Heart left ventricle (tissue), 16 donors: Measurements from ENCODE around the gene ATP9A. TPM values are rescaled to one million over a fixed set of nuclear protein-coding genes. Genes with fewer than 3 reads are reported as not detected.
"Not testable (repeated sequence)": the region's sequence is repeated elsewhere in the genome, so short reads cannot be mapped to it uniquely, and the experiment has no call there.

ENCODE experiments used
- ATAC-seq, 4 donors: fragments of 200-7000 bp; cut with Tn5 transposase; one replicate each; pipeline ENCODE4 v1.9.1; 2020 to 2022; ENCODE audit warnings: moderate library complexity in 4 of 4, mild to moderate bottlenecking in 3 of 4, moderate number of reproducible peaks in 1 of 4
- DNase-seq, 5 donors: peaks; one replicate each; pipeline ENCODE4 v3.0.0-alpha.2; 2020
- H3K27ac ChIP-seq, 12 donors: fragments of 200-600 bp; sonication (generic) in 4 of 12; one replicate each; pipeline versions ENCODE4 v1.5.0 to v1.8.0; 2016 to 2022; ENCODE audit warnings: mild to moderate bottlenecking in 2 of 12
- H3K27me3 ChIP-seq, 9 donors: fragments of 200-600 bp; sonication (generic) in 2 of 9; one replicate each; pipeline versions ENCODE4 v1.5.1 to v1.8.0; 2016 to 2022; ENCODE audit warnings: mild to moderate bottlenecking in 3 of 9
- H3K36me3 ChIP-seq, 9 donors: fragments of 200-600 bp; sonication (generic) in 2 of 9; one replicate each; pipeline versions ENCODE4 v1.5.0 to v1.8.0; 2018 to 2022; ENCODE audit warnings: mild to moderate bottlenecking in 2 of 9
- H3K4me1 ChIP-seq, 12 donors: fragments of 200-600 bp; sonication (generic) in 4 of 12; one replicate each; pipeline versions ENCODE4 v1.5.0 to v1.8.0; 2016 to 2022; ENCODE audit warnings: mild to moderate bottlenecking in 3 of 12
- H3K4me3 ChIP-seq, 12 donors: fragments of 200-600 bp; sonication (generic) in 4 of 12; one replicate each; pipeline versions ENCODE4 v1.5.0 to v1.8.0; 2017 to 2022; ENCODE audit warnings: mild to moderate bottlenecking in 9 of 12, moderate library complexity in 4 of 12
- H3K9me3 ChIP-seq, 12 donors: fragments of 200-600 bp; sonication (generic) in 4 of 12; one replicate each; pipeline versions ENCODE4 v1.5.0 to v1.8.0; 2016 to 2022; ENCODE audit warnings: mild to moderate bottlenecking in 1 of 12
- POLR2A ChIP-seq, 2 donors: fragments of 450-650 bp; IDR thresholded peaks; one replicate each; pipeline ENCODE4 v1.6.1; 2017; ENCODE audit warnings: antibody characterized with exemption in 2 of 2, mild to moderate bottlenecking in 2 of 2, moderate library complexity in 2 of 2
- WGBS, 4 donors: extraction: QIAGEN DNeasy Blood & Tissue Kit in 2 of 4; methylation state at CpG; one replicate each; pipeline versions ENCODE4 v1.1.5 to v1.1.7; 2013 to 2018; 5-methylcytosine and 5-hydroxymethylcytosine counted together
- intact Hi-C, 10 donors: fragments of 100-400 bp; cut with DNase I; formaldehyde crosslinking; loops; one replicate each; pipeline versions ENCODE4 v1.11.1 to v1.14.2; 2022
- long read RNA-seq, 3 donors: library from polyadenylated mRNA; unstranded; transcript quantifications; one replicate each; pipeline ENCODE4 v2.0.0, GENCODE V29; 2020 to 2021
- polyA plus RNA-seq, 2 donors: library from polyadenylated mRNA; stranded (reverse); fragments of 200-250 nt; gene quantifications; one replicate each; pipeline ENCODE4 v1.2.3, GENCODE V29; 2013
- total RNA-seq, 9 donors: library from RNA; depleted of rRNA in 2 of 9; stranded (reverse); fragments of >200 nt in 2 of 9; fragmentation: NEBNext Ultra II Directional in 3 of 9; extraction: Animal tissue kit (Norgen Biotek cat#: 25700) in 3 of 9; gene quantifications; one replicate each; pipeline versions ENCODE4 v1.1.0 to v1.2.4, GENCODE V29; 2016 to 2023
- TF ChIP-seq, protein P1 (sequence below), 12 donors: fragments of 200-600 bp; sonication (generic) in 4 of 12; IDR thresholded peaks; one replicate each; pipeline versions ENCODE4 v1.5.0 to v1.8.0; 2018 to 2022; ENCODE audit warnings: antibody characterized with exemption in 12 of 12, mild to moderate bottlenecking in 5 of 12
- donor health status: ischemic (EF 13 %, LVEDD 7.1; RV severe dilation, severe dysfunction).
- donor health status: healthy with polysubstance abuse.
- donor health status: DM: no; HTN: yes; CAD: no.
- donor health status: DM: no; HTN: no; CAD: no.
- donor health status: ischemic (EF 25% LVEDD 6.9; RV normal size, moderate dysfunction).
- donor health status: ischemic (EF 25% LVEDD 5.7; RV mildly dilated, moderate dysfunction).
- donor health status: healthy.
- donor health status: DM: yes; HTN: yes; CAD: no.
- donor health status: ischemic (EF 35%, LVEDD 5.7; RV mildly dilated, moderate dysfunction).
- donor health status: nonischemic (EF 11% LVEDD 7.7; RV severe dilation, severe dysfunction).
- donor health status: DM: yes; HTN: yes; CAD: no.
- donor health status: PGD.
- donor health status: ischemic (EF 29% LVEDD 5.4; RV normal size, mild dysfunction).
- donor health status: nonischemic (EF 23%, LVEDD 6.1; RV moderate dilation, normal function).

Gene ATP9A
- total RNA-seq (10 to 100 TPM; 18.3 to 36.4 (median 28.9) TPM), polyA plus RNA-seq (10 to 100 TPM in 1 of 2 donors, 1 to 10 TPM in 1; 4.4 to 10.5 TPM)
- long read RNA-seq, donor 1, full-length matches to known transcripts, result 9 of 22 reads
- long read RNA-seq, donor 1, partial matches to known transcripts, result 3 of 22 reads
- long read RNA-seq, donor 1, other reads (novel, unspliced or antisense), result 10 of 22 reads
- long read RNA-seq, donor 2, full-length matches to known transcripts, result 1 of 15 reads
- long read RNA-seq, donor 2, partial matches to known transcripts, result 8 of 15 reads
- long read RNA-seq, donor 2, other reads (novel, unspliced or antisense), result 6 of 15 reads
- long read RNA-seq, donor 3, full-length matches to known transcripts, result 13 of 29 reads
- long read RNA-seq, donor 3, partial matches to known transcripts, result 6 of 29 reads
- long read RNA-seq, donor 3, other reads (novel, unspliced or antisense), result 10 of 29 reads

GRCh38 chr20:51767867-51768758 is at the start of gene ATP9A:
TSS of gene ATP9A (minus strand) at chr20:51768390. CDS start at chr20:51768369, 21 bp downstream.
- H3K4me3 ChIP-seq, result peak within 1 kb of the TSS; percentile 52 to 96 (median 90)
- H3K36me3 ChIP-seq, result no peaks in the 10 kb centered on the region
- WGBS, 4 donors, result 0 to 1% (median 1%) methylated on average over 15 to 131 of the region's 131 CpGs
- ATAC-seq (peak in 3 of 4 donors; percentile 51 to 63 (median 61)), DNase-seq (peak; percentile 34 to 63 (median 49))
- peak within 1 kb of the TSS in 10 of 12 donors; percentile 24 to 82 (median 54) for H3K27ac ChIP-seq
- peaks cover 0 to 17% (median 0%) of the 10 kb centered on the region in 12 donors for H3K4me1 ChIP-seq
- no peaks in the 10 kb centered on the region for H3K9me3 ChIP-seq
- intact Hi-C loops, result loop anchor here in 1 of 10 donors (10.0 kb wide), 1 partner anchor 133 kb away; no protein-coding TSS in a partner anchor
- peaks cover 0 to 19% (median 0%) of the 10 kb centered on the region in 9 donors for H3K27me3 ChIP-seq
- TF ChIP-seq, protein P1, sequence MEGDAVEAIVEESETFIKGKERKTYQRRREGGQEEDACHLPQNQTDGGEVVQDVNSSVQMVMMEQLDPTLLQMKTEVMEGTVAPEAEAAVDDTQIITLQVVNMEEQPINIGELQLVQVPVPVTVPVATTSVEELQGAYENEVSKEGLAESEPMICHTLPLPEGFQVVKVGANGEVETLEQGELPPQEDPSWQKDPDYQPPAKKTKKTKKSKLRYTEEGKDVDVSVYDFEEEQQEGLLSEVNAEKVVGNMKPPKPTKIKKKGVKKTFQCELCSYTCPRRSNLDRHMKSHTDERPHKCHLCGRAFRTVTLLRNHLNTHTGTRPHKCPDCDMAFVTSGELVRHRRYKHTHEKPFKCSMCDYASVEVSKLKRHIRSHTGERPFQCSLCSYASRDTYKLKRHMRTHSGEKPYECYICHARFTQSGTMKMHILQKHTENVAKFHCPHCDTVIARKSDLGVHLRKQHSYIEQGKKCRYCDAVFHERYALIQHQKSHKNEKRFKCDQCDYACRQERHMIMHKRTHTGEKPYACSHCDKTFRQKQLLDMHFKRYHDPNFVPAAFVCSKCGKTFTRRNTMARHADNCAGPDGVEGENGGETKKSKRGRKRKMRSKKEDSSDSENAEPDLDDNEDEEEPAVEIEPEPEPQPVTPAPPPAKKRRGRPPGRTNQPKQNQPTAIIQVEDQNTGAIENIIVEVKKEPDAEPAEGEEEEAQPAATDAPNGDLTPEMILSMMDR (IDR thresholded peaks at IDR 0.05), result no peak
- no peak for TF ChIP-seq POLR2A (IDR thresholded peaks at IDR 0.05)

DNA sequence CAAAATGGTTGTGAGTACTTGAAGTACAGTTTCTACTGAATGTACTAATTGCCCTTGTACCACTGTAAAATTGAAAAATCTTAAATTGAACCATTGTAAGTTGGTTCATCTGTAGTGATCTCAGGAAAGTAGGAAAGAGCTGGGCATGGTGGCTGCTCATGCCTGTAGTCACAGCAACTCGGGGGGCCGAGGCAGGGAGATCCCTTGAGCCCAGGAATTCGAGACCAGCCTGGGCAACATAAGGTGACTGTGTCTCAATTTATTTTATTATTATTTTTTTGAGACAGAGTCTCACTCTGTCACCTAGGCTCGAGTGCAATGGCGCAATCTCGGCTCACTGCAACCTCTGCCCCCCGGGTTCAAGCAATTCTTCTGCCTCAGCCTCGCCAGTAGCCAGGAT is 48.7 kb upstream of the ATP9A start:
- H3K27ac ChIP-seq, H3K4me1 ChIP-seq, DNase-seq, H3K36me3 ChIP-seq, H3K9me3 ChIP-seq, H3K4me3 ChIP-seq, ATAC-seq, H3K27me3 ChIP-seq: not testable (repeated sequence)
- intact Hi-C loops, result loop anchor here in 1 of 10 donors (10.0 kb wide), 1 partner anchor 248 kb away; no protein-coding TSS in a partner anchor
- 86 to 90% (median 87%) methylated on average over 8 of the region's 8 CpGs for WGBS, 4 donors

DNA sequence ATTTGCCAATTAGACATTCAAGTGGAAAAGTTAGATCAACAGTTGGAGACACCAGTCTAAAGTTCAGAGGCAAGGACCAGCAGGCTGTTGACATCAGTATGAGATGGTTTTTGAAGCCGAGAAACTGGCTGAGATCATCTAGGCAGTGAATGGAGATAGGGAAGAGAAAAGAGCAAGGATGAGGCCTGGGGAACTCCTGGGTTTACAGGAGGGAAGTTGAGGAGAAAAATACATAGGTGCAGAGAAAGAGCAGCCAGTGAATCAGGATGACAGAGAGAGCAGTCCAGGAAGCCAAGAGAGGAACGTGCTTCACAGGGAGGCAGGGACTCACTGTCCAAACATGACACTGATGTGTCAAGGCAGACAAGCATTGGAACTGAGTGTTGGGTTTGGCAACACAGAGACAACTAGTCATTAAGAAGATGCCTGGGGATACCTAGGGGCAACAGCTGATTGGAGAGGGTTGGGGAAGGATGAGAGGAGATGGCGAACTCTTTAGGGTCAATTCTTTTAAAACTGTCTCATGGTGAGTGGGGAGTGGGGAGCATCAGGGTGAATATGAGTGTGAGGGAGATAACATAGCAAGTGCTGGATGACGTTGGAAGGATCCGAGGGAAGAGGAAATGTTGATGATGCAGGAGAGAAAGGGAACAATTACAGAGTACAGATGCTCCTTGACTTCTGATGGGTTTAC is 47.3 kb upstream of the ATP9A start:
- H3K36me3 ChIP-seq, result no peaks in the 10 kb centered on the region
- ATAC-seq, result no peak
- intact Hi-C loops, result loop anchor here in 1 of 10 donors (10.0 kb wide), 1 partner anchor 249 kb away; no protein-coding TSS in a partner anchor
- TF ChIP-seq, protein P1 (IDR thresholded peaks at IDR 0.05), result no peak
- no peak for TF ChIP-seq POLR2A (IDR thresholded peaks at IDR 0.05)
- no peaks in the 10 kb centered on the region for H3K27me3 ChIP-seq
- DNase-seq, result no peak
- H3K9me3 ChIP-seq, result no peaks in the 10 kb centered on the region
- H3K4me3 ChIP-seq, result no peak overlapping the region
- no peaks in the 10 kb centered on the region for H3K4me1 ChIP-seq
- 48 to 54% (median 51%) methylated on average over 5 of the region's 5 CpGs for WGBS, 4 donors
- H3K27ac ChIP-seq, result no peak overlapping the region

GRCh38 chr20:51812861-51813260 is 44.7 kb upstream of the ATP9A start:
- no peak for TF ChIP-seq POLR2A (IDR thresholded peaks at IDR 0.05)
- TF ChIP-seq, protein P1 (IDR thresholded peaks at IDR 0.05), result no peak
- no peak overlapping the region for H3K4me3 ChIP-seq
- DNase-seq, result no peak
- no peaks in the 10 kb centered on the region for H3K27me3 ChIP-seq
- H3K36me3 ChIP-seq, result no peaks in the 10 kb centered on the region
- no peaks in the 10 kb centered on the region for H3K9me3 ChIP-seq
- 78 to 88% (median 82%) methylated on average over 4 of the region's 4 CpGs for WGBS, 4 donors
- no peak for ATAC-seq
- no peak overlapping the region for H3K27ac ChIP-seq
- intact Hi-C loops, result loop anchor here in 1 of 10 donors (10.0 kb wide), 1 partner anchor 252 kb away; no protein-coding TSS in a partner anchor
- no peaks in the 10 kb centered on the region for H3K4me1 ChIP-seq
